Activated CD4-positive, alpha-beta T cell treated with anti-CD3 and anti-CD28 coated beads, Interleukin-2, amount 10 ng/mL, durations not matched to agents 7 days and 5 days (primary cell): Measurements from ENCODE around the gene TEX22. TPM values are rescaled to one million over a fixed set of nuclear protein-coding genes. Genes with fewer than 3 reads are reported as not detected.
A peak's percentile ranks its signal among the peaks of the same experiment; 100 is the strongest.

Experiments used
- CTCF ChIA-PET: fragments of 350-600 bp; sonication (Branson Sonifier 250); formaldehyde crosslinking; loops from one replicate; lab custom pipeline; 2021; ENCODE audit warnings: antibody characterized with exemption; lab: Charles Lee
- POLR2A ChIA-PET: fragments of 350-600 bp; sonication (Branson Sonifier 250); formaldehyde crosslinking; loops from one replicate; lab custom pipeline; 2021; ENCODE audit warnings: antibody characterized with exemption; lab: Charles Lee
- DNase-seq: peaks from one replicate; pipeline ENCODE4 v3.0.0-alpha.2; 2020
- H3K27ac Mint-ChIP-seq: one replicate; pipeline ENCODE4 v1.8.0; 2021; ENCODE audit warnings: mild to moderate bottlenecking, moderate library complexity, mixed read lengths
- H3K27me3 Mint-ChIP-seq: one replicate; pipeline ENCODE4 v1.8.0; 2021; ENCODE audit warnings: mixed read lengths
- H3K36me3 Mint-ChIP-seq: one replicate; pipeline ENCODE4 v1.8.0; 2021; ENCODE audit warnings: low read depth, mixed read lengths
- H3K4me1 Mint-ChIP-seq: one replicate; pipeline ENCODE4 v1.8.0; 2021; ENCODE audit warnings: mixed read lengths
- H3K4me3 Mint-ChIP-seq: one replicate; pipeline ENCODE4 v1.8.0; 2021; ENCODE audit warnings: mild to moderate bottlenecking, moderate library complexity, mixed read lengths
- H3K9me3 Mint-ChIP-seq: one replicate; pipeline ENCODE4 v1.8.0; 2021; ENCODE audit warnings: mixed read lengths
- total RNA-seq, 2 experiments: library from RNA; stranded (reverse); gene quantifications; one replicate each; pipeline ENCODE4 v1.2.3, GENCODE V29; 2021

The TEX22 gene
- total RNA-seq, 2 experiments from 2014 or later: 2.8 to 3.9 TPM

GRCh38 chr14:105422695-105423487 lies 24.6 kb downstream of the TEX22 start:
- ChIA-PET CTCF (interaction anchor here (0.8 kb wide), 1 partner anchor 67 kb away, joined by 3 read pairs; no protein-coding TSS in a partner anchor), POLR2A (no interaction called here)
- Mint-ChIP-seq H3K27ac (peak overlapping the region; percentile 71), H3K9me3 (no peaks in the 10 kb centered on the region), H3K4me3 (no peak overlapping the region), H3K36me3 (peaks cover 19% of the 10 kb centered on the region), H3K4me1 (peaks cover 36% of the 10 kb centered on the region), H3K27me3 (no peaks in the 10 kb centered on the region)
- DNase-seq: no peak

GRCh38 chr14:105423488-105424195 lies 25.3 kb downstream of the TEX22 start:
- ChIA-PET POLR2A (no interaction called here), CTCF (interaction anchor here (0.6 to 1.7 kb wide), 4 partner anchors 29 to 1938 kb away, joined by 3 to 4 read pairs (median 3); no protein-coding TSS in a partner anchor)
- peaks cover 37% of the 10 kb centered on the region for H3K4me1 Mint-ChIP-seq
- peaks cover 24% of the 10 kb centered on the region for H3K36me3 Mint-ChIP-seq
- no peak overlapping the region for H3K4me3 Mint-ChIP-seq
- H3K27ac Mint-ChIP-seq: no peak overlapping the region
- DNase-seq: no peak
- H3K27me3 Mint-ChIP-seq: no peaks in the 10 kb centered on the region
- no peaks in the 10 kb centered on the region for H3K9me3 Mint-ChIP-seq

- Mint-ChIP-seq H3K27ac (no peak overlapping the region), H3K4me1 (peaks cover 32% of the 10 kb centered on the region), H3K9me3 (no peaks in the 10 kb centered on the region), H3K36me3 (peaks cover 29% of the 10 kb centered on the region), H3K4me3 (no peak overlapping the region), H3K27me3 (no peaks in the 10 kb centered on the region)
- ChIA-PET CTCF (interaction anchor here (0.7 to 1.7 kb wide), 4 partner anchors 9 to 54 kb away, joined by 3 to 4 read pairs (median 3); no protein-coding TSS in a partner anchor), POLR2A (no interaction called here)
- DNase-seq: no peak
Observed at GRCh38 chr14:105424861-105425260, 26.5 kb downstream of the TEX22 start.

DNA sequence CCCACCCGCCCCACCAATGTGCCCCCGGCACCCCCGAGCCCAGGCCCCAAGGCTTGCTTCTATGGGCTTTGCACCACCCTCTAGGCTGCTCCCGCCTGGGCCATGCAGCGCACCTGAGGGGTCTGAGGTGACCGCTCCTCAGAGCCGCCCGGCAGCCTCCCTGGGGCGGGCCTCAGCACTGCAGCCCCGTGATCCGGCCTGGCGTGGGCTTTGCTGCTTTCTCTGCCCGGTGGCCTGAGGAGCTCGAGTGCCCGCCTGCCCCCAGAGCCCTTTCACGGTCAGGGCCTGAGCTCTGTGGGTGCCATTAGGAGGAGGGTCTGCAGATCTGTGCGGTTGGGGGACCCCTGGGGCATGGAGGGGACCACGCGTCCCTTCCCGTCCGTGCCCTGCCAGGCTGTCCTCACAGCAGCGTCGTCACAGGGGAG lies 27.5 kb downstream of the TEX22 start:
- DNase-seq: no peak
- H3K27me3 Mint-ChIP-seq: no peaks in the 10 kb centered on the region
- POLR2A ChIA-PET: no interaction called here
- peaks cover 31% of the 10 kb centered on the region for H3K4me1 Mint-ChIP-seq
- H3K36me3 Mint-ChIP-seq: peaks cover 38% of the 10 kb centered on the region
- CTCF ChIA-PET: no interaction called here
- H3K27ac Mint-ChIP-seq: no peak overlapping the region
- no peak overlapping the region for H3K4me3 Mint-ChIP-seq
- H3K9me3 Mint-ChIP-seq: no peaks in the 10 kb centered on the region

DNA sequence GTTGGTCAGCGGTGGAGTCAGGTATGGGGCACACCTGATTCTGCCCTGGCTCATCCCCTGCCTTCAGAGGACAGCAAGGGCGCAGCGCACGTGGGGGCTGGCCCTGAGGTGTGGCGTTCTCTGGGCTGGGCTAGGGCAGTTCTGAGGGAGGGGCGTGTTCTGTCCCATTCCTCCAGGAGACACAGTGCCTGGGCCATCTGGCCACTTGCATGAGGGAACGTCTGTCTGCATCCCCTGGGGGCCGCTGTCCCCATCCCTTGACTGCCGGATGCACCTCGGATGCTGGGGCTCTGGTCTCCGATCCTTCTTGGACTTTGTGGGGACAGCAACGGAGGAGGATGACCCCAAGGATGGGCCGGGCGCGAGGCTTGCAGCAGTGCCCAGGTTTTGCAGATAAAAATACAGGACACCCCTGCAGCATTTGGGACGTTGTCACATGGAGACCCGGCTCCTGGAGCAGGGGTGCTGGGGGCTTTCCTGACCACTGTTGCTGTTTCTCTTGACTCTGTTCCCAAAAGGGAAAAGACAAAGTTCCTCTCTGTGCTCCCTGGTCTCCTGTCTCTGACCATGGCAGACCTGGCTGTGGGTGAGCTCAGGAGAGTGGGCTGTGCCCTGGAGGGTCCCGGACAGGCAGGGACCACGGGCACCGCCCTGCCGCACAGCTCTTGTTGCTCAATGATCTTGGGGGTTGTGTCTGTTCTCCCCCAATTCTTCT lies 28.2 kb downstream of the TEX22 start:
- no peak overlapping the region for H3K4me3 Mint-ChIP-seq
- POLR2A ChIA-PET: no interaction called here
- no peak overlapping the region for H3K27ac Mint-ChIP-seq
- DNase-seq: no peak
- CTCF ChIA-PET: no interaction called here
- no peaks in the 10 kb centered on the region for H3K9me3 Mint-ChIP-seq
- peaks cover 25% of the 10 kb centered on the region for H3K4me1 Mint-ChIP-seq
- peaks cover 44% of the 10 kb centered on the region for H3K36me3 Mint-ChIP-seq
- H3K27me3 Mint-ChIP-seq: no peaks in the 10 kb centered on the region

- no peak overlapping the region for H3K4me3 Mint-ChIP-seq
- no peaks in the 10 kb centered on the region for H3K9me3 Mint-ChIP-seq
- ChIA-PET POLR2A (no interaction called here), CTCF (interaction anchor here (0.7 kb wide), 1 partner anchor 9 kb away, joined by 3 read pairs; no protein-coding TSS in a partner anchor)
- H3K36me3 Mint-ChIP-seq: peaks cover 44% of the 10 kb centered on the region
- peak overlapping the region; percentile 62 for H3K27ac Mint-ChIP-seq
- no peak for DNase-seq
- no peaks in the 10 kb centered on the region for H3K27me3 Mint-ChIP-seq
- H3K4me1 Mint-ChIP-seq: peaks cover 17% of the 10 kb centered on the region
Observed at GRCh38 chr14:105427412-105427811, 29.1 kb downstream of the TEX22 start.

GRCh38 chr14:105427936-105428485 lies 29.7 kb downstream of the TEX22 start:
- ChIA-PET CTCF (interaction anchor here (0.7 kb wide), 1 partner anchor 10 kb away, joined by 3 read pairs; no protein-coding TSS in a partner anchor), POLR2A (no interaction called here)
- Mint-ChIP-seq H3K27ac (peak overlapping the region; percentile 36), H3K36me3 (peaks cover 44% of the 10 kb centered on the region), H3K4me3 (no peak overlapping the region), H3K4me1 (peaks cover 12% of the 10 kb centered on the region), H3K27me3 (no peaks in the 10 kb centered on the region), H3K9me3 (no peaks in the 10 kb centered on the region)
- DNase-seq: no peak

- no peaks in the 10 kb centered on the region for H3K27me3 Mint-ChIP-seq
- ChIA-PET CTCF (no interaction called here), POLR2A (no interaction called here)
- no peak overlapping the region for H3K27ac Mint-ChIP-seq
- H3K4me1 Mint-ChIP-seq: peaks cover 13% of the 10 kb centered on the region
- peaks cover 44% of the 10 kb centered on the region for H3K36me3 Mint-ChIP-seq
- DNase-seq: no peak
- H3K4me3 Mint-ChIP-seq: no peak overlapping the region
- H3K9me3 Mint-ChIP-seq: no peaks in the 10 kb centered on the region
Observed at GRCh38 chr14:105430042-105430441, 31.7 kb downstream of the TEX22 start.

DNA sequence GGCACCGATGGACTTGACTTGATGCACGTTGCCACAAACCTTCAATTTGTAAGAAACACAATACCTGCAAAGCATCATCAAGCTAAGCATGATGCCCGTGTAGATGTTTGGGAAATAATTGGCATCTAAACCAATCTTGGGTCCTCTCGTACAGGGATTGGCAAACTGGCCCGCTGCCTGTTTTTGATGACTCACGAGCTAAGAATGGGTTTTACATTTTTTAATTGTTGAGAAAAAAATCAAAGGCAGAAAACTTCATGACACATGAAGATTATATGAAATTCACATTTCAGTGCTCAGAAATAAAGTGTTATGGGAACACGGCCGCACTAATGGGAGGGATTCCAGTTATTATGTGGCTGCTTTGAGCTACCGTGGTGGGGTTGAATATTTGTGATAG lies 32.2 kb downstream of the TEX22 start:
- peaks cover 44% of the 10 kb centered on the region for H3K36me3 Mint-ChIP-seq
- H3K27me3 Mint-ChIP-seq: no peaks in the 10 kb centered on the region
- no peaks in the 10 kb centered on the region for H3K9me3 Mint-ChIP-seq
- H3K4me3 Mint-ChIP-seq: no peak overlapping the region
- peaks cover 15% of the 10 kb centered on the region for H3K4me1 Mint-ChIP-seq
- POLR2A ChIA-PET: no interaction called here
- CTCF ChIA-PET: interaction anchor here (1.8 kb wide), 1 partner anchor 19 kb away, joined by 5 read pairs; no protein-coding TSS in a partner anchor
- no peak overlapping the region for H3K27ac Mint-ChIP-seq
- no peak for DNase-seq

GRCh38 chr14:105431256-105431655 lies 32.9 kb downstream of the TEX22 start:
- DNase-seq: no peak
- ChIA-PET CTCF (interaction anchor here (1.8 kb wide), 1 partner anchor 20 kb away, joined by 5 read pairs; no protein-coding TSS in a partner anchor), POLR2A (no interaction called here)
- H3K27ac Mint-ChIP-seq: no peak overlapping the region
- H3K4me1 Mint-ChIP-seq: peaks cover 17% of the 10 kb centered on the region
- no peak overlapping the region for H3K4me3 Mint-ChIP-seq
- H3K36me3 Mint-ChIP-seq: peaks cover 39% of the 10 kb centered on the region
- no peaks in the 10 kb centered on the region for H3K9me3 Mint-ChIP-seq
- no peaks in the 10 kb centered on the region for H3K27me3 Mint-ChIP-seq

DNA sequence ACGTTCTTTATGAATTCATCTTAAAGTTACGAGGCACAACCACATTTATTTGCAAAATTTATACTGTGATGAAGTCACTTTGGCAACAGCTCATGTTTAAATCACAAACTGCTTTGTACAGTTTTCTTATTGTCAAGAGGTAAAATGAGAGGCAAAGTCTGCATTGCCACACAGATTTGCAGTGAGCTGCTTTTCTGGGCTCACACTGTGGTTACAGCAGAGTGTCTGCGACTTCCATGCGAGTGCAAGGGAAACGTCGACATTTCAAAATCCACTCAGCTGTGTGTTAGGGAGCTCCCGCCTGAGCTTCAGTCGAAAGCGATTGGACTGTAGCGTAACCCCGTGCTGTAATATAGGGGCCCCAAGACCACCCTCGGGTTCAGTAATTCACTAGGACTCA lies 34.3 kb downstream of the TEX22 start:
- Mint-ChIP-seq H3K4me1 (peaks cover 10% of the 10 kb centered on the region), H3K27me3 (no peaks in the 10 kb centered on the region), H3K4me3 (no peak overlapping the region), H3K36me3 (peaks cover 25% of the 10 kb centered on the region), H3K9me3 (no peaks in the 10 kb centered on the region), H3K27ac (no peak overlapping the region)
- ChIA-PET CTCF (no interaction called here), POLR2A (no interaction called here)
- no peak for DNase-seq

DNA sequence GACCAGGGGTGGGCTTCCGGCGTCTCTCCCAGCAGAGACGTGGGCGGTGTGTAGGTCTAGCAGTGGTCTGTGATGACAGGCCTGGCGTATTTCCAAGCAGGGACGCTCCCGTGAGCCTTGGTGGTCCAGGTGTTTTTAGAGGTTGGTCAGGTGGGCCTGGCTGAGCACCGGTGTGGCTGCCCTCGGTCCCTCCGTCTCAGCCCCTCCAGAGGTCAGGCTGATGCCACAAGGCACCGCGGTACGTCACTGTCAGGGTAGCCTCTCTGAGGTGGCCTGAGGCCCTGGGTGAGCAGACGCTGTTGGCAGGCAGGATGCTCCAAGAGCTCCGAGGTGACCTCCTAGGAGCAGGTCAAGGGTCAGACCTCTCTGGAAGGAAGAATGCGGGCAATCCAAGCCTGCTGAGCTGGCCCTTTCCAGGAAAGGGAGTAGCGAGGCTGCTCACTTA lies 34.8 kb downstream of the TEX22 start:
- Mint-ChIP-seq H3K4me1 (peaks cover 8% of the 10 kb centered on the region), H3K27me3 (no peaks in the 10 kb centered on the region), H3K4me3 (no peak overlapping the region), H3K27ac (no peak overlapping the region), H3K36me3 (peaks cover 23% of the 10 kb centered on the region), H3K9me3 (no peaks in the 10 kb centered on the region)
- DNase-seq: no peak
- ChIA-PET POLR2A (no interaction called here), CTCF (interaction anchor here (0.7 to 1.0 kb wide), 2 partner anchors 15 to 47 kb away, joined by 3 read pairs; no protein-coding TSS in a partner anchor)
